GM18498 (cell line): ENCODE results near the gene C1orf226.
"Not testable (repeated sequence)": the region's sequence is repeated elsewhere in the genome, so short reads cannot be mapped to it uniquely, and the experiment has no call there.

ENCODE experiments used
- ATAC-seq: cut with Tn5 transposase; IDR thresholded peaks from one replicate; pipeline ENCODE4 v1.9.1; 2021; ENCODE audit warnings: mild to moderate bottlenecking, moderate library complexity; ENCODE audit not compliant: unreplicated experiment

The C1orf226 gene

DNA sequence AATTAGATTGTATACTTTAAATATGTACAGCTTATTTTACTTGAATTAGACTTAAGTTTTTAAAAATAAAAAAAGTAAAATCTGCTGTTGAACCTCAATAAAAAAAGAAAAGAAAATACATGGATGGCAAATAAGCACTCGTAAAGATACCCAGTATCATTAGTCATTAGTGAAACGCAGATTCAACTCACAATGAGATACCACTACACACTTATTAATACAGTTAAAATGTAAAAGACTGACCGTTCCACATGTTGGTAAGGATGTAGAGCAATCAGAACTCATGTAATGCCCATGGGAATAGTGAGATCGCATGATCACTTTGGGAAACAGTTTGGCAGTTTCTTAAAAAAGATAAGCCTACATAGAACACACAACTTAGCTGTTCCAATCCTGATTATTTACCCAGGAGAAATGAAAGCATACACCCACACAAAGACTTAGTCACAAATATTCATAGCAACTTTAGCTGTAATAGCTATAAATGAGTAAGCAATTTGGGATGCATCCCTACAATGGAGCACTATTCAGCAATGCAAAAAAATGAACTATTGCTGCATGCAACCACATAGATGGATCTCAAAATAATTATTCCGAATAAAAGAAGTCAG, 23.1 kb downstream of the C1orf226 start:
- ATAC-seq: no peak

DNA sequence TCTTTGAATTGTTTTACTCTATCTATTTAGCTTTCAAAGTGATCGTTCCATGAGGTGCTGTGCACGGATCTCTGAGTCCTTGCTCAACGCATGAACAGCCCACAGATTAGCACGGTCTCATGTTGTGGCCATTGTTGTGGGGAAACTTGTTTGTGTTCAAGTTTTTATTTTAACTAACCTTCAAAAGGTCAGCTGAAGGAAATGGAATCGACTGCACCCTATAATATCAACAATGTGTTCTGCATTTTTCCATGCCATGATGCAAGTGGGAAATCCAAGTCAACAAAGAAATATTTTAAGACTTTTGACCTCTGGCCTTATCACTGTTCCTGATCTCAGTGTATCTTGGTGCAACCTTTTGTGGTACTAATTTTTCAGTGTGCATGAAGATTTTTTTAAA, 24.3 kb downstream of the C1orf226 start:
- no peak for ATAC-seq

- no peak for ATAC-seq
Observed at GRCh38 chr1:162406811-162407210, 25.3 kb downstream of the C1orf226 start.

GRCh38 chr1:162407539-162407938, 26.0 kb downstream of the C1orf226 start:
- ATAC-seq: no peak

- ATAC-seq: no peak
Observed at GRCh38 chr1:162412002-162412401, 30.5 kb downstream of the C1orf226 start, which contains the start of gene SH2D1B. TSS of gene SH2D1B (minus strand) at chr1:162412136. CDS start at chr1:162412016, 120 bp downstream.

DNA sequence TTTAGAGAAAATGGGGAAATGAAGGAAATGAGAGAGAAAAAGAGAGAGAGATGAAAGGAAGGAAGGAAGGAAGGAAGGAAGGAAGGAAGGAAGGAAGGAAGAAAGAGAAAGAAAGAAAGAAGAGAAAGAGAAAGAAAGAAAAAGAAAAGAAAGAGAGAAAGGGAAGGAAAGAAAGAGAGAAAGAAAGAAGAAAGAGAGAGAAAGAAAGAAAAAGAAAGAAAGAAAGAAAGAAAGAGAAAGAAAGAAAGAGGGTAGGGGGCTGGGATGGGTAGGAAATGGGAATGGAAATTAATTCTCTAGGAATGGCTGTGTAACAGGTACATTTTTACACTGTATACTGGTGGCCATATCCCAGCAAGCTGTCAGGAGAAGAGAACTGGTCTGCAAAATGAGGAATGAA, 34.7 kb downstream of the C1orf226 start:
- ATAC-seq: no peak

- ATAC-seq: no peak
Observed at GRCh38 chr1:162416909-162417308, 35.4 kb downstream of the C1orf226 start.

DNA sequence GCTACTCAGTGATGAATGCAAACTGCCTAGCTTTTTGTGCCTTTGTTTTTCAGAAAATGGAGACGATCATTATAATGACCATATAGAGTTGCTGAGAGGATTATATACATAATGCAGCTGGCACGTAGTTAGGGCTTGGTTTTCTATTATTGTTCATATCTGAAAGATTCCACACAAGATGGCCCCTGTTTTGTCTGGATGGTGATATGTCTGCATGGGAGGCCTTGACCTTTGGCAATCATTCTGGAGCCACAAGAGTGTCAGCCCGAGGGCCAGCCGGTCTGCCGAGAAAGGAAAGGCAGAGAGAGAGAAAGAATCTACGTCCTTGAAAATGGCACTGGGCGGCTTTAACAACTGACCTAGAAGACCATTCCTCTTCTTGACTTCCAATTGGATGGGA, 36.1 kb downstream of the C1orf226 start:
- ATAC-seq: no peak

DNA sequence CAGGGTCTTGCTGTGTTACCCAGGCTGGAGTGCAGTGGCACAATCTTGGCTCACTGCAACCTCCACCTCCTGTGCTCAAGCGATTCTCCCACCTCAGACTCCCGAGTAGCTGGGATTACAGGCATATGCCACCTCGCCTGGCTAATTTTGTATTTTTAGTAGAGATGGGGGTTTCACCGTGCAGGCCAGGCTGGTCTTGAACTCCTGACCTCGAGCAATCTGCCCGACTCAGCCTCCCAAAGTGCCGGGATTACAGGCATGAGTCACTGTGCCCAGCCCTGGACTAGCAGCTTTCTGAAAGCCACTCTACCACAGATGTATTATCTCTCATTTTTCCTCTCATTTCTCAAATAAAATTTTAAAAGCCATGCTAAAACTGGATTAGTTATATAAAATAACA, 37.1 kb downstream of the C1orf226 start:
- ATAC-seq: not testable (repeated sequence)

GRCh38 chr1:162419450-162419931, 38.0 kb downstream of the C1orf226 start:
- ATAC-seq: not testable (repeated sequence)

- no peak for ATAC-seq
Observed at GRCh38 chr1:162420120-162420519, 38.6 kb downstream of the C1orf226 start.

GRCh38 chr1:162421258-162422164, 40.0 kb downstream of the C1orf226 start:
- peak; percentile 65 for ATAC-seq

GRCh38 chr1:162422662-162423375, 41.3 kb downstream of the C1orf226 start:
- no peak for ATAC-seq

DNA sequence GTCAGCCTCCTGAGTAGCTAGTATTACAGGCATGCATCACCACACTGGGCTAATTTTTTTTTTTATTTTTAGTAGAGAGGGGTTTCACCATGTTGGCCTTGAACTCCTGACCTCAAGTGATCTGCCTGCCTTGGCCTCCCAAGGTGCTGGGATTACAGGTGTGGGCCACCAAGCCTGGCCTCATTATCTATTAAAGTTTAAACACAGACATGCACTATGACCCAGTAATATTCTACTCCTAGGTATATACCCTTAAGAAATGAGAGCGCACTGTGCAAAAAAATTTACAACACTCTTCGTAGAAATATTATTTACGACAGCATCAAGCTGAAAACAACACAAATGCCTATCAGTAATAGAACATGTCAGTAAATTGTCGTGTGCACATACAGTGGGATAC, 49.1 kb downstream of the C1orf226 start:
- ATAC-seq: no peak

- ATAC-seq: not testable (repeated sequence)
Observed at GRCh38 chr1:162432977-162433713, 51.6 kb downstream of the C1orf226 start.
